GM18909 (cell line): ENCODE measurements around the gene VARS2.
"Not testable (repeated sequence)": the region's sequence is repeated elsewhere in the genome, so short reads cannot be mapped to it uniquely, and the experiment has no call there.

Source experiments
- ATAC-seq: cut with Tn5 transposase; IDR thresholded peaks from one replicate; pipeline ENCODE4 v1.9.1; 2021; ENCODE audit warnings: mild to moderate bottlenecking; ENCODE audit not compliant: unreplicated experiment, poor library complexity

The VARS2 gene

GRCh38 chr6:30895343-30895742 is 18.7 kb upstream of the VARS2 start:
- ATAC-seq, result no peak

GRCh38 chr6:30896541-30896940 is 17.5 kb upstream of the VARS2 start:
- ATAC-seq, result no peak

GRCh38 chr6:30897882-30898281 is 16.2 kb upstream of the VARS2 start:
- no peak for ATAC-seq

GRCh38 chr6:30898750-30899360 is 15.2 kb upstream of the VARS2 start:
- no peak for ATAC-seq

- ATAC-seq, result no peak
Observed at GRCh38 chr6:30900863-30901417, 13.1 kb upstream of the VARS2 start.

- ATAC-seq, result no peak
Observed at GRCh38 chr6:30901436-30901835, 12.6 kb upstream of the VARS2 start.

GRCh38 chr6:30902196-30902595 is 11.8 kb upstream of the VARS2 start:
- not testable (repeated sequence) for ATAC-seq

GRCh38 chr6:30902709-30903108 is 11.3 kb upstream of the VARS2 start:
- no peak for ATAC-seq

- no peak for ATAC-seq
Observed at GRCh38 chr6:30903236-30903635, 10.8 kb upstream of the VARS2 start.

GRCh38 chr6:30907290-30907757 is 6.7 kb upstream of the VARS2 start:
- ATAC-seq, result not testable (repeated sequence)

GRCh38 chr6:30907758-30908591 is 6.1 kb upstream of the VARS2 start, which contains the start of gene GTF2H4:
TSS of gene GTF2H4 (plus strand) at chr6:30908207.
- ATAC-seq, result peak; percentile 92

GRCh38 chr6:30908700-30909099 is 5.3 kb upstream of the VARS2 start:
- no peak for ATAC-seq

- ATAC-seq, result not testable (repeated sequence)
Observed at GRCh38 chr6:30910473-30910872, 3.6 kb upstream of the VARS2 start.

GRCh38 chr6:30912746-30913520 is 1.1 kb upstream of the VARS2 start:
- ATAC-seq, result no peak

GRCh38 chr6:30913721-30914075 is 340 bp upstream of the VARS2 start:
- ATAC-seq, result no peak

- no peak for ATAC-seq
Observed at GRCh38 chr6:30914854-30915590, 984 bp downstream of the VARS2 start.

- no peak for ATAC-seq
Observed at GRCh38 chr6:30915591-30915946, 1.5 kb downstream of the VARS2 start.

GRCh38 chr6:30917041-30917440 is 3.0 kb downstream of the VARS2 start:
- ATAC-seq, result no peak

- ATAC-seq, result no peak
Observed at GRCh38 chr6:30917487-30917886, 3.4 kb downstream of the VARS2 start.

GRCh38 chr6:30918670-30919069 is 4.6 kb downstream of the VARS2 start:
- ATAC-seq, result no peak
